ENCODE results near the gene AP2B1.
A peak's percentile ranks its signal among the peaks of the same experiment; 100 is the strongest.

Gene AP2B1

DNA sequence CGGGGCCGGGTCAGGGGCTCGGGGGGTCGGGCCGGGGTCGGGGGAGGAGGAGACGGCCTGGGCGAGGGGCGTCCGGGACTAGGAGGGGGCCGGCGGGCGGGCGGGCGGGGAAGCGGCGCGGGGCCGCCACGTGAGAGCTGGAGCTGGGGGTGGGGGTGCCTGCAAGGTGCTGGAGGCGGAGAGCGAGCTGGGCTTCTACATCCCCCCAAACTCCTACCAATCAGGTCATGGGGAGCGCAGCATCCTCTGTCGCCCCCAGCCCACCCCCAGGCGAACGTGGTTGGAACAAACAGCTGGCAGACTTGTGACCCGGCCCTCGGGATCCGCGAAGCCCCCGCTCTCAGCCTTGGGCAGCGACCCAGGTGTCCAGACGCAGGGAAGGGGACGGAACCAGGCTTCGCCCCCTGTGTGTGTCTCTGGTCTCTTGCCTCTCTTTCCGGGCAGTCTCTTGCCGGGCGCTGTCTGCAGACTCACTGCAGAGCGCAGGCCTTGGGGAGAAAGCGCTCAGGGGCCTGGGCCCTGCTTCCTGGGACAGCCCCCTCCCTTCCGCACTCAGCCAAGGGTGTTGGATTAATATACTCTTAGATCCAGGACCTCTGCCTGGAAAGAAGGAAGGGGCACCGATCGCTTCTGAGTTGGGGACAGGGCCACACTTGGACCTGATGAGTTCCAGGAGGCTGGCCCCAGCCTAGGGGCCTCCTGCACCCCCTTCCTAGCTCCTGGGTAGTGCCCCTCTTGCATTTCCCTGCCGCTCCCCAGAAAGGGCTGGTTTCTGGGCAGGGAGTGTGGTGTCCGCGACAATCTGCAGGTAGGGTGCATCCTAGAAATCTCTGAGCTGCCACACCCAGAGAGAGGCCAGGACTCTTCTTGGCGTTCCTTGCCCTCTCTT, 145.0 kb downstream of the AP2B1 start:
- peak; percentile 13 for DNase-seq

DNA sequence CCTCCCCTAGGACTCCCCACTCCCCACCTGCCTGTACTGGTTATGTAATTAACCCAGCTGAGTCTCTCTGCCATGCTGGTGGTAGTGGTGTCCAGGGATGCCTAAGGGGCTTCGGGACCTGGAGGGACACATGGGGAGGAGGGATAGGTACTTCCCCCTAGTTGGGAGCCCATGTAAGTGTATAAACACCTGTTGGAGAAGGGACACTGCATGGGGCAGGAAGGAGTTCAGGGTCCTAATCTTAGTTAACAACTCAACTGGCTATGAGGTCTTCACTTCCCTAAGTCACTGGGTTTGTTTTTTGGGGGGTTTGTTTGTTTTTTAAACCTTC, 145.6 kb downstream of the AP2B1 start:
- no peak for DNase-seq

DNA sequence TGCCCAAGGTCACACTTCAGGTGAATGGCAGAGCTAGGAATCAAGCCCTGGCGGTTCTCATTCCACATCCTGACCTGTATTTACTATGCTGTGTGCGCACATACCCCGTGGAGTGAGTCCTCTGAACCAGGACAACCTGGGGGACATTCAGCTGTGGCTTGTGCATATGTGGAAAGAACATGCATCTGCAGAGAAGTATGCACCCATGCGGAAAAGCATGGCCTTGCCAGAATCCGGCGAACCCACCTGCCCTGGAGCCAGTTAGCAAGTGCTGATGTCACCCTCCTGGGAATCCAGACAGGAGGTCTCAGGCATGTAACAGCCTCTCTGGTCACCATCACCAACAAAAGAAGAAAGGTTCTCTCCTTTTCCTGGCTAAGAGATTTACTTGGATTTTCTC, 146.2 kb downstream of the AP2B1 start:
- peak; percentile 28 for DNase-seq

DNA sequence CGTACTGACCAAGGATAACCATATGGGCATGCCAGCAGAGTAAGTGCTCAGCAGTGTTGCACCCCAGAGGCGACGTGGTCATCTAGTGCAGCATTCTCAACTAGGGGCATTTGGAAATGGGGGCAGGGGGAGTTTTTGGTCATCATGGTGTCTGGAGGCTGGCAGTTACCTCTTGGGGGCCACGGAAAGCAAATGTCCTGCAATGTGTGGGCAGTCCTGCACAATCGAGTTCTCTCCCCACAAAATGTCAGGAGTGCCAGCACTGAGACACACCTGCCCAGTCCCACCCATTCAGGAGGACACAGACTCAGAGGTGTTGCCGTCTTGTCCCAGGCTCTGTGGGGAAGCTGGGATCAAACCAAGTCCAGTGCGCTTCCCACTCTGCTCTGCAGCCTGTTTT, 147.3 kb downstream of the AP2B1 start:
- no peak for DNase-seq

DNA sequence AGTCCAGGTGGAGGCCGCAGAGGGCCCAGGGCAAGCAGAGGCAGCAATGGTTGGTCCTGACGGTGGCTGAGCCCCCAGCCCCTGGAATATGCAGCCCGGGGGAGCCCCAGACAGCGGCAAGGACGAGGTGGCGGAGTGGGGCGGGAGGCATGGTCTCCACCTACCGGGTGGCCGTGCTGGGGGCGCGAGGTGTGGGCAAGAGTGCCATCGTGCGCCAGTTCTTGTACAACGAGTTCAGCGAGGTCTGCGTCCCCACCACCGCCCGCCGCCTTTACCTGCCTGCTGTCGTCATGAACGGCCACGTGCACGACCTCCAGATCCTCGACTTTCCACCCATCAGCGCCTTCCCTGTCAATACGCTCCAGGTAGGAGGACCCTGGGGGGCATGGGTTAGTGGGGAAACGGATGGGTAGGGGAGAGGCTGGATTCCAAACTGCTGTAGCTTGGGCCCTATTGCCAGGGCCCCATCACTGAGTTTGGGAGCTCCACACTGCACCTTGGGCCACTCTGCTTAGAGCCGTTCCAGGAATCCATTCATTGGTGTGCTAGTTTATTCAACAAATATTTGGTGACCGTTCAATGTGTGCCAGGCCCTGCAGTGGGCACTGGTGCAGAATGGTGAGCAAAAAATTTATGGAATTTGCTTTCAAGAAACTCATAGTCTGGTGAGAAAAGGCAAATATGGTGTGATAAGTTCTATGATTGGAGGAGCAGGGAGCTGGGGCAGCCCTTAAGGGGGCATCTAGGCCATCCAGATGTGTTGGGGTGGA, 148.1 kb downstream of the AP2B1 start:
- no peak for DNase-seq

DNA sequence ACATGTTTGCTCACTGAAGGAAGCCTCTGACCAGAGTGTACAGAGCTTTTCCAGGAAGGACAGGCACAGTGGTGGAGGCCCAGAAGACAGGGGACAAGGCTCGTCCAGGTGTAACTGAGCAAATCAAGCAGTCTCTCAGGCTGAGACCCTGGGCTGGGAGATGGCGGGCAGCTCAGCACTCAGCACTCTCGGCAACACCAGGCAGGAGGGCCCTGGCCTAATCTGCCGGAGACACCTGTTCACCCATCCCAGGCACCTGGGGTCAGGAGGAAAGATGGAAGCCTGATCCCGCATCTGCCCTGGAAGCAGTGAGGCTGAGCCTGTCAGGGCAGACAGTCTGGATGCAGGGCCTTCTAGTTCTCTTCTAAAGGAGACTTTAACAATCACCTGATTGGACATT, 149.1 kb downstream of the AP2B1 start:
- DNase-seq, result no peak

DNA sequence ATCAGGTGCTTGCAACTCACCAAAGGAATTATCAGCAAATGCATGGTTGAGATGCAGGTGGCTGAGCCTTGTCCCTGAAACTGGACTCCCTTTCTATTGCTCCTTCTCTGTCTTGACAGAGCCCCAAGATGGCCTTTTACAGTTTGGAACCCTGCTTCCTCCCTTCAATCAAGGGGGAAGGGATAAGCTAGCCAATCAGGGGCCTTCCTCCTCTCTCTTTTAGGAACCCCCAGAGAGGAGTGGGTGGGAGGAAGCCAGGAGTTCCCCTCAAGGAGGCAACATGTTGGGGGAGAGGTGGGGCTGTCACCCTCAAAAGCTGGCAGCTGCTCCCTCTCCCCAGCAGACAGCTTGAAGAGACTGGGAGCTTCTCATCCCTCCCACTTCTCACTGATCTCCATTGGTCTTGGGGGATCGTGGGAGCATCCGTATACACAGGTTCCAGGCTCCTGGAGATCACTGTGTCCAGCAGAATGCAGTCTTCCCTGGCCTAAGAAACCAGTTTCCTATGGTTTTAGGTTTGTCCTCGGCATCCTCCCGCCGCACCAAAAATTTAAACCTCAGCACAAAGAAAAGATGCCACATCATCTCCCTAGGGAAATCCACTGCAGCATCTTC, 151.5 kb downstream of the AP2B1 start:
- DNase-seq, result no peak

DNA sequence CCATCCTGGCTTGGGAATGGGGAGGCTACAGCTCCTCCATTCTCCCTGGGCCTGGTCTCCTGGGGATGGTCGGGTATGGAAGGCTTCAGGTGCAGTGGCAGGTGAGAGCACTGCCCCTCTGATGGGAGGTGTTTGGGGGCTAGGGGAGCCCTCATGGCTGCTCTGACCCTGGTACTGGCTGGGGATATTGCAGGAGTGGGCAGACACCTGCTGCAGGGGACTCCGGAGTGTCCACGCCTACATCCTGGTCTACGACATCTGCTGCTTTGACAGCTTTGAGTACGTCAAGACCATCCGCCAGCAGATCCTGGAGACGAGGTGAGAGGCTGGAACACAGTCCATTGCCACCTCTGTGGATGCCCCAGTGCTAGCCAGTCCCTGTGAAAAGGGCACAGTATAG, 153.1 kb downstream of the AP2B1 start:
- DNase-seq, result no peak

DNA sequence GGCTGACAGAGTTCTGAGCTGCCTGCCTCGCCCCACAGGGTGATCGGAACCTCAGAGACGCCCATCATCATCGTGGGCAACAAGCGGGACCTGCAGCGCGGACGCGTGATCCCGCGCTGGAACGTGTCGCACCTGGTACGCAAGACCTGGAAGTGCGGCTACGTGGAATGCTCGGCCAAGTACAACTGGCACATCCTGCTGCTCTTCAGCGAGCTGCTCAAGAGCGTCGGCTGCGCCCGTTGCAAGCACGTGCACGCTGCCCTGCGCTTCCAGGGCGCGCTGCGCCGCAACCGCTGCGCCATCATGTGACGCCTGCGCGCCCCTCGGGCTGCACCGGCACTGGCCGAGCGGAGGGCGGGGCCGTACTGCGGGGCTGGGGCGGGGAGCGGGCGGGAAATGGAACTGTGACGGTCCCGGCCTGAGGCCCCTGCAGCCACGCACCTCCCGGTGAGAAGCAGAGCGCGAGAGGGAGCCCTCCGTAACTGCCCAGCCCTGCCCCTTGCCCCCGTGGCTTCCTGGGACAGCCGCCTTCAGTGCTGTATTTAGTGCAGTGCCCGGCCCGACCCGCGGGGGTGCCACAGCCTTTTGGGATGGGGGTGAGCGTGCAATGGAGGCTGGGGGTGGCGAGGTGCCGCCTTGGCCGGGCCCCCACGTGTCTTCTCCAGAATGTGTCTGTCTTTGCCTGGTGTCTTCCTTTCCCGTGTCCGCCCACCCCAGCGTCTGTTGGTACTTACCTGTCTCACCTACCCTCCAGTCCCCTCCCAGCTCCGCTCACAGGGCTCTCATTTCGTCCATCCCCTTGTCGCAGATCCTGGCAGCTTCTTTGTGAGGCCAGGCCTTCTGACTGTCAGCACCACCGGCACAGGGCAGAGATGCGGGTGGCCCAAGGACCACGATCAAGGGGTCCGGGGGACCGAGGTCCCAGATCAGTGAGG, 154.1 kb downstream of the AP2B1 start:
- DNase-seq, result no peak

DNA sequence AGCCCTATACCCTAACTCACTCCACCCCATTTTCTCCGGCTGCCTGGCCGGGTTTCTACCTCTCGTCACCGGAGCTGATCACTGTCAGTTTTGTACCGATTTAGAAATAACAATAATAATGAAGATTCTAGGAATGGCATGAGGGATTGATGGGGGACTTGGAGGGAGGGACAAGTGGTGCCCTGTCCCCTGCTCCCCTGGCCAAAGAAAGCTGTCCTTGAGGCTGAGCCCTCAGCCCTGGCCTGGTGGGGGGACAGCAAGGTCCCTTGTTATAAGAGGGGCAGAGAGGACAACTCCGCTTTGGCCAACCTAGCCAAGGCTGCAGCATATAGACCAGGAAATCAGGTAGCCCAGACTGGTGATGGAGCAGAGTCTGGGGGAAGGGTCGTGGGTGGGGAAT, 155.4 kb downstream of the AP2B1 start:
- DNase-seq, result no peak

DNA sequence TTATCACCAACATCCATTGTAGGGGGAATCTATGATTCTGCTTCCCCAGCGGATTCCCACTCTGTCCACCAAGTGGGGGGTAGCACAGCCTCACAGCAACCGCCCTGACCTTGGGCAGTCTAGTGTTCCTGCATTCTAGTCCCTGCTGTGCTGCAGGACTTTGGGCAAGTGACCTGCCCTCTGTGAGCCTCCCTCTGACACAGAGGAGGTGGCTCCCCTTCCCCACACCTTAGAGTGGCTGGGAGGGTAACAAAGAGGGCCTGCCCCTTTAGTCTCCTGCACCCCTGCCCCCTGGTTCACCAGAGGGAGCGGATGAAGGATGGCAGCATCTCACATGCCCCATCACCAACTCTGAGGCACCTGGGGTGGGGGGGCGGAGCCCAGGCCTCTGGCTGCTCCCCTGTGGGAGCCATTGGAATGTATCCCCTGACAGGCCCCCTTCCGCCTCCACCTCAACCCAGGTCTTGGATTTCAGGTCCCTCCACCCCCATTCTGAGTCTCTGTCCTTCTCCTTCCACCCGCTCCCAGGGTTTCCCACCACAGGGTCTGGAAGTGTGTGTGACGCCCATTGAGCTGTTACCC, 155.9 kb downstream of the AP2B1 start:
- no peak for DNase-seq

DNA sequence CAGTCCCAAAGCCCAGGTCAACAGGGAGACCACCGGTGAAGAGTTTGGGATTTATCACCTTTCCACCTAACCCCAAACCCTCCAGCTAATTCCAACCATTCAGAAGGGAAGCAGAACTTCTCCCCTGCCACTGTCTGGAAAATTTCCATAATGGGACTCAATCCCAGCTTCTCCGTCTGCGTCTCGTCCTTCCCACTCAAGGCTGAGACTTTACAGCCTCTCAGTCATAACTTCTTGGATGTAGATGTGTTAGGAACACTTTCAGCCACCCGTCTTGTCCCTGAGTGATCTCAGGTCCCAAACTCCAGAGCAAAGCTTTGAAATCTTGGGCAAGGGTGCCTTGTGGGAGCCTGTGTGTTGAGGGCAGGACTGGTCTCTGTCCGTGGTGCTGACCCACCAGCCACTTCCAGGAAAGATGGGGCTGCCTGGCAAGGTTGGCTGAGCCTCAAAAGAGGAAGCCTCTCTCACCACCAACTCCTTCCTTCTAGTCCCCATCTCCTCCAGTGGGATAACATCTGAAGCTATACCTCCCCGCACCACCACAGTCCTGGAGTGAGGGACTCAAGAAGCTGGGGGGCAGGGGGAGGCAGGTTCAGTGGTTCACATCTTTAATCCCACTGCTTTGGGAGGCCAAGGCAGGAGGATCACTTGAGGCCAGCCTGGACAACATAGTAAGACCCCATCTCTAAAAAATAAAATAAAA, 156.7 kb downstream of the AP2B1 start:
- DNase-seq, result no peak

DNA sequence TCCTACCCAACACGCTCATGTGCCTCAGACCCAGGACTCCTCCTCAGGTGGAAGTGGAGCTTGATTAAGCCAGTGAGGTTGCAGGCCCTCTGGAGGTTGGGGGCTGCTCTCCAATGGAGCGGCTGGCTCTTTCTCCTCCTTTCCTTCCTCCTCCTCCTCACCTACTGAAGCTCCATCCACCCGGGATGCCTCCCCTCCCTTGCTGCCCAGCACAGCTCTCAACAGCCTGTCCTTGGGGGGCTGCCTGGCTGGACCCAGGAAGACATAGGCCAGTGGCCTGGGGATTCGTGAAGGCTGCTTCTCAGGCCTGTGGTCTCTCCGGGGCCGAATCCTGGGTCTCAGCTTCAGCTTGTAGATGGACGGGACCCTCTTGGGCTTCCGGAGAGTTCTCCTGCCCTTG, 157.7 kb downstream of the AP2B1 start:
- DNase-seq, result no peak

DNA sequence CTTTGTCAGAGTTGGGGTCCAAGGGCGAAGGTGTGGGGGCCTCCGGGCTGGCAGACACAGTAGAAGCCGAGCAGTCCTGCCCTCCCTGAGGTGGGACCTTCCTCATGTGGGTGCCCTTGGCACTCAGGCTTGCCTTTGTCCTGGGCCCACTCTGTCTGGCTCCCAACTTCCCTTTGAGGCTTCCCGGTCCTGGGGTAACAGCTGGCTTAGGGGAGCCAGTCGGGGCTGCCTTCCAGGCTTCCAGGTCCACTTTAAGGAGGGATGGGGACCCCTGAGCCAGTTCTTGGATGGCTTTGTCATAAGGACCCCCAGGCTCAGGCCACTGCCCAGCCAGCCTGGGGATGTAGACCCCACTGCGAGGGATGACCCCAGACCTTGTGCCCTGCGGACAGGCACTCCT, 158.1 kb downstream of the AP2B1 start:
- no peak for DNase-seq

DNA sequence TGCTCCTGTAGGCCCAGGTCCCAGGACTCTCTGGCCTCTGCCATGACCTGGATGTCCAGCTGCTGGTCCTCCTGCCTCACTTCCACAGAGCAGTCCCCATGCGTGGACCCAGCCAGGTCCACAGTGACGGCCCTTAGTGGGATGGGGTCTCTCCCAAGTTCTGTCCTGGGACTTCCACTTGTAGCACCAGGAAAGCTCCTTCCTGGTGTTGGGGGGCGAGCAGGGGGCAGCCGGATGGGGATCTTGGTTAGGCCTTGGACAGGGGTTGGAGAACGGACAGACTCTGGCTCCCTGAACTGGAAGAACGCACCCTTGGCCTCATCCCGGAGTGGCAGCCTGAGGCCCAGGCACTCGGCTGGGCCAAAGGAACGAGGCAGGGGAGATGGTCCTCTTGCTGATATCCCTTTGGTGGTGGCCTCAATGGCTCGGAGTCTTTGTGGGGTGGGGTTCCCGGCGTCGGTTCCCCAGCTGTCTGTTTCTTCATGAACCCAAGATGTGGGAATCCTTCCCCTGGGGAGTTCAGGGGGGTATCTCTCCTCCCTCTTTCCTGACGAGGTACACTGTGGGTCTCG, 158.7 kb downstream of the AP2B1 start:
- no peak for DNase-seq

DNA sequence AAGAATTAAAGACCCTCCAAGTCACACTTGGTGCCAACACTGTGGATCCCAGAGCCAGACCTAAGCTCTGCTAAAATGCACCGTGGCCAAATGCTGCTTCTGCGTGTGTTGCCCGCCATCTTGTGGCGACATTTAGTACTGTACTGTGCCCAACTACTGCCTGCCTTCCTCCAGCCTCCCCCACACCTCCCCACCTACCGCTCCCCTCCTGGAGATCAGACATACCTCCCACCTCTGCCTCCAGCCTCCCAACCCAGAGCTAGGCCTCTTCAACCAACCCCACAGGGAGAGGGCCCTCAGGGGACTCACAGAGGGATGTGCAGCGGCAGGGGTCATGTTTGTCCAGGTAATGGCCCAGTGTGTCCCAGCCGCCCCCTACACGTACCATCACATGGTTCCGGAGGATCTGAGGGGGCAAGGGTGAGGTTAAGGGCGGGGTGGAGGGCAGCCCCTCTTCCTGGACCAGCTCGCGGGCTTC, 160.5 kb downstream of the AP2B1 start:
- DNase-seq, result peak; percentile 78

DNA sequence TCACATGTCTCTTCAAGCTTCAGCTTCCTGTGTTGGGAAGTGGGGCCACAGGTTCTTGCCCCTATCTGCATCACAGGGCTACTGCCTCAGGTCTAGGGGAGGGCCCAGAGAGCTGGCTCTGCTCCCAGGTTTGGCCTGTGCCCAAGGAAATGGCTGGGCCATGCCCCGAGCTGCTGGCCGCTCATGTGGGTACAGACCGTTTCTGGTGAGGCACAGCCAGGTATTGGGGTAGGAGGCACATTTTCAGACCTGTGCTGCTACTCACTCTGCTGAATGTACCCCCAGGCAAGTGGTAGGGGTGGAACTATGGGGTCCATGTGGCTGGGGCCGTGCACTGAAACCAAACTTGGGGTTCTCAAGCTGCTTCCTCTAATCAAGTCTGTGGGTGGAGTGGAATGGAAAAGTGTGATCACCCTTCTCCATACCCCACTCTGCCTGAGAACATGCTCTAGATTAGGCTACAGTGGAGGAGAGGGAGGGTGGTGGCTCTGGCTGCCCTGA, 161.3 kb downstream of the AP2B1 start:
- no peak for DNase-seq

DNA sequence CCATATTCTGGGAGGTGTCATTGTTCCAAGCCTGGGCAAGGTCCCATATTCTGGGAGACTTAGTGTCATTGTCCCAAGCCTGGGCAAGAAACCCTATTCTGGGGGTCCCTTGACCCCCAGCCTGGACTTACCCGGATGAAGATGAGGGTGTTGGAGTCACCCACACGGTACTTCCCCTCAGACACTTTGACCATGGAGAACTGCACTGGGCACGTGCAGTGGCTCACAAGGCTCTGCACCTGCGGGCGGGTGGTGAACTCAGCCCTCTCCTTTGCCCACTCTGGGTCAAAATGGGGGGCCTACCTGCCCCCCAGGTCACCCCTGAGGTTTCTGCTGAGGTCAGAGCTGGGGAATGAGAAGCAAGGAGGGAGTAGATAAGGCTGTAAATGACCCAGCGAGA, 161.9 kb downstream of the AP2B1 start:
- no peak for DNase-seq

DNA sequence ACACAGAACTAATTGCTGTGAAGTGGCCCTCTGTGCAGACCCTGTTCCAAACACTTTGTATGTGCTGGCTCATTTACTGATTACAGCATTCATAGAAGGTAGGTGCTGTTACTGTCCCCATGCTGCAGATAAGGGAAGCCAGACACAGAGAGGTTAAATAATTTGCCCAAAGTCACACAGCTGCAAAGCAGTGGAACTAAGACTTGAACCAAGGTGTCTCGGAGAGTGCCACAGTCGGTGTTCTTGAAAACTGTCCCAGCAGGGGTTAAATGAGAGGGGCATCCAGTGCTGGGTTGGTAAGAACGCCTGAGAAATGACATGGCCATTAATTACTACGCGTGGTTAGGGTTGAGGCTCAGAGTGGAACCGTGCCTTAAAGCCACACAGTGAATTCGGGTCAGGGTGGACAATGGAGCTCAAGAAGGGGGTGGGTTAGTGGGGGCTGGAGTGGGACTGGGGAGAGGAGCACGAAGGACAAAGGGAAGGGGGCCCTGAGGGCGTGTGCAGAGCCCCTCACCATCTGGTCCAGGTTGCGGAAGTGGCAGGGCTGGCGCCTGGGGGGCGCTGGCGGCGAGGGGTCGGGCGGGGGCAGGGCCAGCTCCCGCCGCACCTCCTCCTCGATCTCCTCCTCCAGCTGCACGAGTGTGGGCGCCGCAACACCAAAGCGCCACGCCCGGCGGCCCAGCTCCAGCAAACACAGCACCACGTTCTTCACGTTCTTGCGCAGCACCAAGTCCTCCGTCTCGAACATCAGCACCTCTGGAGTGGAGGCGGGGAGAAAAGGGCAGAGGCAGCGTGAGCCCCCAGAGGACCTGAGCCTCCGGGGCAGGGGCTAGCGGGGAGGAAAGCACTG, 162.7 kb downstream of the AP2B1 start:
- DNase-seq, result peak; percentile 10
